NCI-H345 treated with DMSO at 0.1 percent for 48 hours (cell line): ENCODE measurements around the gene GTF2F2.
"Not testable (repeated sequence)": the region's sequence is repeated elsewhere in the genome, so short reads cannot be mapped to it uniquely, and the experiment has no call there.

Experiments used
- DNase-seq: peaks from one replicate; lab custom pipeline; 2025; ENCODE audit not compliant: unreplicated experiment; lab: John Stamatoyannopoulos, UW

GTF2F2 gene

DNA sequence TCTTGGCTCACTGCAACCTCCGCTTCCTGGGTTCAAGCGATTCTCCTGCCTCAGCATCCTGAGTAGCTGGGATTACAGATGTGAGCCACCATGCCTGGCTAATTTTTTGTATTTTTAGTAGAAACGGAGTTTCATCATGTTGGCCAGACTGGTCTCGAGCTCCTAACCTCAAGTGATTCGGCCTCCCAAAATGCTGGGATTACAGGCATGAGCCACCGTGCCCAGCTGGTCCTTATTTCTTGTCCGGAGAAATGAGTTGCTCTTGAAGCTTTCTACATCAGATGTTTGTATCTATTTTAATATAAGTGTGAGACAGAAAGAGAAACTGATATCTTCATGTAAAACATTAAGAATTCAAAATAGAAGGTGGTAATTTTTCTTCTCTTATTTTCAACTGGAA, 124.4 kb downstream of the GTF2F2 start:
- DNase-seq, result not testable (repeated sequence)

- DNase-seq, result no peak
Observed at GRCh38 chr13:45249662-45250061, 129.4 kb downstream of the GTF2F2 start.

GRCh38 chr13:45254396-45254795, 134.1 kb downstream of the GTF2F2 start:
- DNase-seq, result no peak

DNA sequence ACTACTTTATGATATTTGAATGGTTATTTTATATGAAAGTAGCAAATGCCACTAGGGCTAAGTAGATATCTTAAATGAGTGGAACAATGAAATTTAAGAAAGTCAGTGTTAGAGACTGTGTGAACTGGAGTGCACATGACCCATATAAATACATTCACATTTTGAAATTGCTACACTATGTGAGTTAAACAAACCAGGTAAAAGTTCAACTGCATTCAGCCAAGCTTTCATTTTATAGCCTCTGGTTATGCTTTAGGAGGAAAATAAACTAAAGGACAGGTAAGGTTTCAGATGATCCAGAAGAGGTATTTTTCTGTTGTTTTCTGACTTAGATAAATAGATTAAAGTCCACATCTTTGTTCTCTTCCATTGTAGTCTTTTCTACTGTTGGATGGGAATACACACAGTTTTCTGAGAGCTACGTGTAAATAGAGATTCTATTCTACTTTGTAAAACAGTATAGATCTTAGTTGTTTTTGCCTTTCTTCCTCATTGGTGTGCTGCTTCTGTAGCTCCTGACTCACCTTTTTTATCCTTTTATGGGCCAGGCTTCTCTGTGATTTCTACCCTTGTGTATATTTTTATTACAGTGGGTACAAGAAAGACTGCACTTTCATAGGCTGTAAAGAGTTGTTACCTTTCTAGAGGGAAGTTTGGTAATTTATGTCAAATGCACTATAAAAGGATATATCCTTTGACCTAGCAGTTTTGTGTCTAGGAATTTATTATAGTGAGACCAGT, 135.1 kb downstream of the GTF2F2 start:
- no peak for DNase-seq

DNA sequence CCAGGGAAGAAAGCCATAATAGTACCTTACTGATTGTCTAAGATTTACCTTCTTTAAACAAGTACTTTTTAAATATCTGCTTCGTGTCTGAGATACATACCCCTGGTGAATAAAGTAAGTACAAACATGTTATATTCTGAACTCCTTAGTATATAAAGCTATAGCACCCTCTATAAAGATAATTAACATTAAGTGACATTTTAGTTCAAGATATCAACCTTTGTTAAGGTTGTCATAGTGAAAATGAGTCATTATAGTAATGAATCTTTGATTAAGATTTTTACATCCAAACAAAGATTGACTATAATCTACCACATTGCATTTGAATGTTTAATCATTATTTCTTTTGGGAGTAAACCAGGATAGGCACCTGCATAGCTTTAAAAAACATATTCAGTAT, 135.9 kb downstream of the GTF2F2 start:
- DNase-seq, result no peak

DNA sequence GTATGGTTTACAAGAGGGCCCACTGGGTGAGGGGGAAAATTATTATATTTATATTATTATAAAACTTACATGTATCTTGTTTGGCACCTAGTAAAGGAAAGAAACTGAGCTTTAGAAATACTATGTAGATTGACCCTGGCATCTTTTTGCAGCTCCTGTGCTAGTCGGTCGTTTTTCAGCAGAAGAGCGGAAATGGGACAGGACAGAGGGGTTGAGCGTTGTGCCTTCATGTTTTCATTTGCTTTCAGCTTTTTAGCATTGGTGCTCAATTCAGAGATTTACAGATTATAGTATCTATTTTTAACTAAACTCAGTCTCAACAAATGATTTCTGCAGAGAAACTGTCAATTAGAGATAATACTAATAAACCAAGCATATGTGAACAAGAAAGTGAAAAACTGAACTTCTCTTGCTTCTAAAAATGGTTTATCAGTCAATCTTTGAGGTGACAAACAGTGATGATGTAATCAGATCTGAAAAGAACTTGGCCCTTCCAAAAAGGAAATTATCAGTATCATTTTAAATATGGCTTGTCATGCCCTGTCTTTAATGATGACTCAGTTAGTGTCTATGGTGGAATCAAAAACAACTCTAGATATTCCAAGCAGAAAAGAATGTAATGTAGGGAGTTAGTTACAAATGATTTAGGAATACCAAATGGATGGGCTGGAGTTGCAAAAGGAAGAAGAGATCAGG, 137.5 kb downstream of the GTF2F2 start:
- no peak for DNase-seq

DNA sequence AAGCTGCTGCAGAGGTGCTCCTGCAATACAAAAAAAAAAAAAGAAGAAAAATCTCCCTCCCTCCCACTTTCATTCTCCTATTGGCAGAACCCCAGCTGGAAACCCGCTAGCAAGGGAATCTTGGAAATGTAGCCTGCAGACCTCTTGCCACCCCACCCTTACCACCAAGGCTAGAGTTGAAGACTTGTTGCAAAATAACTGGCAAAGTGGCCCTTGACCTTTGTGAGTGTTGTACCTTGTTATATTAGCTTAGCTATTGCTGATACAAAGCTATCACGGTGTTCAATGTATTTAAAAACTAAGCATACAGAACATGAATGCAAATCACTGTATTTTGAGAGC, 138.0 kb downstream of the GTF2F2 start:
- no peak for DNase-seq

DNA sequence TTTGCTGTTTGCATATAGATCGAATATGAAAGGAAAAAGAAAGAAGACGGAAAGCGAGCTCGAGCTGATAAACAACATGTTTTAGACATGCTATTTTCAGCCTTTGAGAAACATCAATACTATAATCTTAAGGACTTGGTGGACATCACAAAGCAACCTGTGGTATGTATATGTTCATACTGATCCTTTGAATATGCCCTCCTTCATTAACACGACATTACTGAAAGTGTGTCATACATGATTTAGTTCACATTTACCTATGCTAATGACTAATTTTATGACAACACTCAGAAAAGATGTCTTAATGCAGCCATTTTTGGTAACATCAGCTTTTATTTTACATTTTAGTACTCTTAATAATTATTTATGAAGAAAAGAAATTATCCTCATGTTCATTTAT, 146.9 kb downstream of the GTF2F2 start:
- no peak for DNase-seq

DNA sequence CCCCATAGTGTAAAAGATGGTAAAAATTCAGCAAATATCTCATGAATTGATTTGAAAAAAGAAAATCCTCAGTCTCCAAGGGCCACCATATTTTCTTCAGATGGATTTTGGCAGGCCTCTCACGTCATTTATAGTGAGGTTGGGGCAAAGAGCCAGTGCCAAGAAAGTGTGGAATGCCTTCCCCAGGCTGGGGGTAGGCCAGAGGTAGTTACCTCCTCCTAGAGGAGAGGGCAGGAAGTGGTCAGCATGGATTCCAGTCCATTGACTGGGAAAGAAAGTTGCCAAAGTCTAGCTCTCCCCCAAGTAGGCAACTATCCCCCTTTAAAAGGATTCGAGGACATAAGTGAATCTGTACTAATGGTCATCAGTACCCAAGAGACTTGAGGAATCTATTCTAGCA, 148.9 kb downstream of the GTF2F2 start:
- DNase-seq, result no peak

GRCh38 chr13:45276913-45277312, 156.6 kb downstream of the GTF2F2 start:
- DNase-seq, result no peak

DNA sequence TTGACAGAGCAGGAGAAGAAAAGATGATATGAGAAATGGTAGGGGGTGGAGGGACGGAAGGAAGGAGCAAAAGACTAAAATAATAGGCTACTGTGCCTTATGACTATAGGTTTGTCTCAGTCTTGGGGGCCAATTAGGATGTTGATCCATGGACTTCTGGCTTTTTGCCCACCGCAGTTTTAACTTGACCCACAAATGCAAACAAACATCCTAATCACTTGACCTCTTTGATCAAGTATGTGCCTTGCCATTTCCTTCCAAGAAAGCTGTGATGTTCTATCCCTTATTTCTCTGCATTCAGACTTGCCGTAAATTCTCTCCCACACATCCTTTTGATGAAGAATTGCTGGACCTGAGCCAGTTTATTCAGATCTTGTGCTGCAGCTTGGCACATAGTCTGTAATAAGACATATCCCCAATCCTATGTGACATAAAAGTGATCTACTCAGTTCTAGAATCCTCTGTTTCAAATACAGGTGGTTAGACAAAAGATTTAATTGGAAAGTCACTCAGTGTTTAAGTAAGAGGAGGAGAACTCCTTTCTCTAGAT, 157.9 kb downstream of the GTF2F2 start:
- no peak for DNase-seq

DNA sequence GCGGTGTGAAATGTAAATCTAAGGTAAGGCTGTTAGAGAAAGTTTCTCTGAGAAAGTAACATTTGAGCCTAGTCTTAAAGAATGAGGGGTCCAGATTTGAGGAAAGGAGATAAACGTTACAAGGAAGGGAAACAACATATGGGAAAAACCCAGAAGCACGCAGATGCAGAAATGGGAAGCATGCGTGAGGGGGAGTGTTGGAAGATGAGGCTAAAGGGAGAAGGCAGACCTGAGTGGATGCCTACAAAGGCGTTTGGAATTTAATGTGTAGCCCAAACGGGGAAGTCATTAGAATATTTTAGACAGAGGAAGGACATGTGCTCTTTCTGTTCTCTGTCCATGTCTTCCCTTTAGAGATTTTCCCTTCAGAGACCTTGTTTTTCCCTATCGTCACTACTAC, 159.7 kb downstream of the GTF2F2 start:
- DNase-seq, result no peak

DNA sequence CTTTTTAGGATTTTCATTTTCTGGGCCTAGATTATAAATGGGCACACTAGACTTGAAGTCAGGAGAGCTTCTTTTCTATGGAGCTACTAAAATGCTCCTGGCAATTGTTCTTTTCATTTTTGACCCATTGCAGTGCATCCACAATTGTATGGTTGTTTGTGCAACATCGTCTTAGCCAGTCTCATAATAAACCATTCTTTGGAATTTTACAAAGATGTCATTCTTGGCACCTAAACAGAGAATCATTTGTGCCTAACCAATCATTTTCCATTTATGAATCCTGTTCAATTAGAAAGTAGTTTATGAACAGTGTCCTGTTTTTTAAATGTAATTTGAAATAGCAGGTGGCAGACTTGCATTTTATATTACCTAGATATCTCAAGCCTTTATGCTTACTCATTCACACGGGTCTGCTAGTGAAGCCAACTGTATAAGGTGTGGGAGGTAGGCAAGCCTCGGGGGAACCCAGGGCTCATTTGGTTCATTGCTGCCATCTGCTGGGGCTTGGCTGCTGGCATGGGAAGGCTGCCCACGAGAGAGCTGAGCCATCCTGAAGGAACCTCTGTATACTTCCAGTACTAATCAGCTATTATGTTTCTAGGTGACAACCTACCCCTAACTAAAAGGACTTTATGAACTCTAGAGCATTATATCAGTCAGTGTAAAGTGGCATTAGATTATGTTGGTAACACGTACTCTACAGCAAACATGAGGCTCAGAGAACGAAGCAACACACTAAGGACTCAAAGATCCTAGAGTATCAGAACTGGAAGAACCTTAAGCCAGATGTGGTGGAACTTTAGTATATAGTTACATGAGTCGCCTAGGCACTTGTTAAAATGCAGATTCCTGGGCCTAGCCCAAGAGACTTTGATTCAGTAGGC, 160.7 kb downstream of the GTF2F2 start:
- DNase-seq, result peak; percentile 12

GRCh38 chr13:45282994-45283393, 162.7 kb downstream of the GTF2F2 start:
- DNase-seq, result no peak

GRCh38 chr13:45289936-45290563, 169.7 kb downstream of the GTF2F2 start:
- peak; percentile 31 for DNase-seq

- no peak for DNase-seq
Observed at GRCh38 chr13:45292176-45292575, 171.9 kb downstream of the GTF2F2 start.

GRCh38 chr13:45295536-45295935, 175.2 kb downstream of the GTF2F2 start:
- DNase-seq, result no peak

- no peak for DNase-seq
Observed at GRCh38 chr13:45296259-45296658, 175.9 kb downstream of the GTF2F2 start.

GRCh38 chr13:45297456-45298205, 177.3 kb downstream of the GTF2F2 start:
- DNase-seq, result no peak

DNA sequence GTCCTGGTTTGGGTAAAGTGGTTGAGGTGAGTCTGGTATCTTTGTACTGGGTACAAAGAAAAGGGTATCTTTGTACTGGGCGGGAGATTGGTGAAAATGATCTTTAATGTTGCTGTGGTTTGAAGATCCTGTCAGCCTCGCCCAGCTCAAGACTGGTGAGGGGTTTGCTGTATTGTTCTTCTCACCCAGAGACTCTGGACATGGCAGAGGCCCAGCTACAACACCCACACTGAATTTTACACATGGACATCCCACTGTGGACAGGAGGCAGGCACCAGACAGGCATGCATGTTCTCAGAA, 177.8 kb downstream of the GTF2F2 start:
- no peak for DNase-seq

- DNase-seq, result not testable (repeated sequence)
Observed at GRCh38 chr13:45298550-45298949, 178.2 kb downstream of the GTF2F2 start.
